HG03139 (cell line): Measurements from ENCODE around the gene AFAP1.

Experiments
- ATAC-seq: cut with Tn5 transposase; IDR thresholded peaks from one replicate; pipeline ENCODE4 v1.9.1; 2021; ENCODE audit not compliant: unreplicated experiment

The AFAP1 gene, protein sequence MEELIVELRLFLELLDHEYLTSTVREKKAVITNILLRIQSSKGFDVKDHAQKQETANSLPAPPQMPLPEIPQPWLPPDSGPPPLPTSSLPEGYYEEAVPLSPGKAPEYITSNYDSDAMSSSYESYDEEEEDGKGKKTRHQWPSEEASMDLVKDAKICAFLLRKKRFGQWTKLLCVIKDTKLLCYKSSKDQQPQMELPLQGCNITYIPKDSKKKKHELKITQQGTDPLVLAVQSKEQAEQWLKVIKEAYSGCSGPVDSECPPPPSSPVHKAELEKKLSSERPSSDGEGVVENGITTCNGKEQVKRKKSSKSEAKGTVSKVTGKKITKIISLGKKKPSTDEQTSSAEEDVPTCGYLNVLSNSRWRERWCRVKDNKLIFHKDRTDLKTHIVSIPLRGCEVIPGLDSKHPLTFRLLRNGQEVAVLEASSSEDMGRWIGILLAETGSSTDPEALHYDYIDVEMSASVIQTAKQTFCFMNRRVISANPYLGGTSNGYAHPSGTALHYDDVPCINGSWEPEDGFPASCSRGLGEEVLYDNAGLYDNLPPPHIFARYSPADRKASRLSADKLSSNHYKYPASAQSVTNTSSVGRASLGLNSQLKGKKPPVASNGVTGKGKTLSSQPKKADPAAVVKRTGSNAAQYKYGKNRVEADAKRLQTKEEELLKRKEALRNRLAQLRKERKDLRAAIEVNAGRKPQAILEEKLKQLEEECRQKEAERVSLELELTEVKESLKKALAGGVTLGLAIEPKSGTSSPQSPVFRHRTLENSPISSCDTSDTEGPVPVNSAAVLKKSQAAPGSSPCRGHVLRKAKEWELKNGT

GRCh38 chr4:7939377-7940108 is at the start of gene AFAP1:
Gene AFAP1 (minus strand): TSS chr4:7939861. CDS start chr4:7872078, 67,783 bp downstream.
- peak; percentile 88 for ATAC-seq

- no peak for ATAC-seq
Measured at GRCh38 chr4:7988437-7988836, 48.8 kb upstream of the AFAP1 start.

DNA sequence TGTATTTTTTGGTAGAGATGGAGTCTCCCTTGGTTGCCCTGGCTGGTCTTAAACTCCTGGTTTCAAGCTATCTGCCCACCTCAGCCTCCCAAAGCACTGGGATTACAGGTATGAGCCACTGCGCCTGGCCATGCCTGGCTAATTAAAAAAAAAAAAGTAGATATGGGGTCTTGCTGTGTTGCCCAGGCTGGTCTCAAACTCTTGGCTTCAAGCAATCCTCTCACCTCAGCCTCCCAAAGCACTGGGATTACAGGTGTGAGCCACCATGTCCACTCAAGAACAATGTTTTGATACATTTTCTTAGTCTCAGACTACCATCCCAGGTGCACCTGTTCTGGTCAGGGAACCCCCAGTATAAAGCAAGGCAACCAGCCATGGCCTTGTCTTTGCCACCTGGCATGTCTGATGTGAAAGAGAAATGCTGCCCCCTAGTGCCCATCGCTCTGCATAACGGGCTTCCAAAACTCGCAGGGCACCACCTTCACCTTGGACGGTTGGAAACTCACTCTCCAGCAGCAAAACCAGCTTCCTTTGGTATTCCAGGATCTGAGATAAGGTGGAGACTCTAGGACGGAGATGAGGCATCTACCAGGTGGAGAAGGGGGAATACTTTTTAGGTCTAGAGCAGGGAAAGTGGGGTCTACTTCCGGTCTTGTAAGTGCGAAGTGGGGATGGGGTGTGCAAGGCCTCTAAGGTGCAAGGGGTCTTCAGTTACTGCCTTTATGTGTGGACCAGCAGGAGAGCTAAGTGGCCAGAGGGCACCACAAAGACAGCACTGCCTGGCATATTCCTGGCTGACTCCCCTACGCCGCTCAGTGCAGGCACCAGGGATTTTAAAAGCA is 47.7 kb upstream of the AFAP1 start:
- peak; percentile 78 for ATAC-seq

DNA sequence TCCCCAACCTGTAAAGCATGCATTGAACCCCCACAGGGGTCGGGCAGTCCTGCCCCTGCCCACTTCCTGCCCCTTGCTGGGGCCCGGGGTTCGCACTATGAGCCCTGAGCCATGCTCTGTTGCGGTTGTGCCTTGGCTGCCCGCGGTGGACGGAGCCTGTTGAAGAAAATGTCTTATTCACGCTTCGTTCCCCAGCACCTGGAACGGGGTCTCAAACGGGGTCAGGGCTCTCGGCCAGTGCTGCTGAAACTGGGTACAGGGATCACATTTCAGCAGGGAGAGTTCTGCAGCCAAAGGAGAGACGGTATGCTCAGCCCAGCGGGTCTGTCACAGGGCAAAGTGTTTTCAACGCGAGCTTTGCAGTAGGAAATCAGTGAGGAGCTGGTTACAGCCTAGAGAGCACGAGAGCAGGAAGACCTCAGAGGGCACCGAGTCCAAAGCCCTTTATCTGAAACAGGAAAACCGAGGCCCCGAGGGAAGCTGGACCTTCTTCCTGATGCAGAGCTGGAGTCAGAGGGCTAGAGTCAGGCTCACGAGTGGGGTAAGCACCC is 46.3 kb upstream of the AFAP1 start:
- ATAC-seq, result no peak

GRCh38 chr4:7985072-7985471 is 45.4 kb upstream of the AFAP1 start:
- ATAC-seq, result no peak

DNA sequence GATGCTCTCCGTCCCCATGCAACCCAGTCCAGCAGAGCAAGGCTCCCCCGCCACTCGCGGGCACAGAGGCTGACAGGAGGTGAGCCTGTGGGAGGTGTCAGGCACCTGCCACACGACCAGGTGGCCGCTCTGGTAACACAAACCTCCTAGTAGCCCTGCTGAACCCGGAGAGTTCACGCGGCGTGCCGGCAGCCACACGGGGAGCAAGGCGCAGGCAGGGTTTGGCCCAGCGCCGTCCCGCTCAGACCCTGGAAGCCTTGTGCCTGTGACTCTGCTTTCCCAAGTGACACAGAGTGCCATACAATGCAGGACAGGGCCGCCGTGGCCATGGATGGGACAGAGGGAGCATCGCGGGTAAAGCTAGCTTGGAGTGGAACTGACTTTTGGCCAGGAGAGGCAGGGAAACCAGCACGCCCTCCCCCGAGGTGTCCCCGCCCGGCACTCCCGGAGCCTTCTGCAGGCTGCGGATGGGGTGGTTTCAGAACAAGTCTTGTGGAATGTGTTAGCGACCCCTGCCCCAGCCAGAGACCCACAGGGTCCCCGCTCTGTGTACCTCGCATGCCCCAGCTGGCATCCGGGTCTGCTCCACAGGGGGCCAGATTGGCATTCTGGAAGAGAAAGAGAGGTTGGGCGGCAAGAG is 44.7 kb upstream of the AFAP1 start:
- ATAC-seq, result no peak

- no peak for ATAC-seq
Measured at GRCh38 chr4:7983296-7983695, 43.6 kb upstream of the AFAP1 start.

GRCh38 chr4:7981738-7982394 is 42.2 kb upstream of the AFAP1 start:
- no peak for ATAC-seq

GRCh38 chr4:7980036-7980435 is 40.4 kb upstream of the AFAP1 start:
- ATAC-seq, result no peak

DNA sequence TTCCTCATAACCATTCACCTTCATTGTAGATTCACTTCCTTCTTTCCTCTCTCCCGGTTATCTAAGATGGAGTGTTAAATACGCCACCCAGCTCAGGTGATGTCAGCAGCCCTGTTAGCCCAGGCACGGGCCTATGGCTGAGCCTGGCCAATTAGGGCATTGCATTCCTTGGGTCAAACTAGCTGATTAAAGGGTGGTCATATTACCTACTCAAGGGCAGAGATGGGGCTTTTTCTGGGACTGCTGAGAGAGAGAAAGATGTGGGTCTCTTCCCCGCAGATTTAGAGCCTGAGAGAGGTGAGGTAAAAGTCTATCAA is 39.9 kb upstream of the AFAP1 start:
- no peak for ATAC-seq

- ATAC-seq, result no peak
Measured at GRCh38 chr4:7978907-7979651, 39.4 kb upstream of the AFAP1 start.

DNA sequence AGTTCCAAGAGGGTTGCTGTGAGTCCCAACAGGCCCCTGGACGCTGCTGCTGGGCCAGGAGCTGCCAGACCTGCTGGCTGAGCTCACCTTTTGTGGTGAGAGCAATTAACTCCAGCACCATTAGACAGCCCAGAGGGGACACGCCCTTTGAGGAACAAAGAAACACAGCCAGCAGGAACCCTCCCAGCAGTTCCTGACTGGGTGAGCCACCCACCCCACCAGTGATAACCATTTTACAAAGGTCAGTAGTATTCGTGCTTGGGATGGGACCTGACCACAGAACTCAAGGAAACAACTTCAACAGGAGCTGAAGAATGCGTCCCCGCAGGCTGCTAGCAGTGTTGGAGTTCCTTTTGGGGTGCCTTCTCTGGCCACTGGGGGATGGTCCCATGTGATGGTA is 38.8 kb upstream of the AFAP1 start:
- ATAC-seq, result no peak

GRCh38 chr4:7976634-7977033 is 37.0 kb upstream of the AFAP1 start:
- ATAC-seq, result no peak

GRCh38 chr4:7976025-7976424 is 36.4 kb upstream of the AFAP1 start:
- ATAC-seq, result no peak

DNA sequence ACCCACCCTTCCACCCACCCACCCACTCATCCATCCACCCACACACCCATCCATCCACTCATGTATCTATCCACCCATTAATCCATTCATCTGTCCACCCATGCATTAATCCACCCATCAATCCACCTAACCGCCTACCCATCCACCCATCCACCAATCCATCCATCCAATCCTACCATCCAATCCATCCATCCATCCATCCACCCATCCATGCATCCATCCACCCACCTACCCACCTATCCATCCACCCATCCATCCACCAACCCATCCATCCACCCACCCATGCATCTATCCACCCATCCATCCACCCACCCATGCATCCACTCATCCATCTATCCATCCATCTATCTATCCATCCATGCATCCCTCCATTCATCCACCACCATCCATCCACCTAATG is 34.8 kb upstream of the AFAP1 start:
- ATAC-seq, result no peak

GRCh38 chr4:7973545-7973981 is 33.9 kb upstream of the AFAP1 start:
- ATAC-seq, result no peak

- ATAC-seq, result no peak
Measured at GRCh38 chr4:7971881-7972500, 32.3 kb upstream of the AFAP1 start.

DNA sequence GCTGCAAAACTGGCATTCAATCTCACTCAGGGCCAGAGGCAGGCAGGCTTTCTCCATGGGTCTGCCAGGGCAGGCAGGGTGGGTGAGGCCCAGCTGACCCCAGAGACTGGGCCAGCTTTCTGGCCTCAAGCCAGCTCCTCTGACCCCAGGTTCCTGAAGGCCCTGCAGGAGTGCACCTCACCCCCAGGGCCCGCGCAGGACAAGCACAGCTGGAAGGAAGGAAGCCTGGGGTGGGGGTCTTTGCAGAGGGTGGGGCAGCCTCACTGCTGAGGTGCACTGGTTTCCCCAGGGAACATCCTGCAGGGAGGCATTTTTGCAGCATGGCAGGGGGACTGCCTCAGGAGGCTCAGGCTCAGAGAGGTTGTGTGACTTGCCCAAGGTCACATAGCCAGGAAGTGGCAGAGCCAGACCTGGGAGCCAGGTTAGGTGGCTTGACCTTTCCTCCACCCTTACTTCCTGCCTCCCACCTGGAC is 31.5 kb upstream of the AFAP1 start:
- ATAC-seq, result no peak
